Measurements from ENCODE around the gene EIF2AK3. TPM values are rescaled to one million over a fixed set of nuclear protein-coding genes. Genes with fewer than 3 reads are reported as not detected.

EIF2AK3 gene
- polyA plus RNA-seq, 3 donors, result 2.0 to 6.6 (median 2.3) TPM

DNA sequence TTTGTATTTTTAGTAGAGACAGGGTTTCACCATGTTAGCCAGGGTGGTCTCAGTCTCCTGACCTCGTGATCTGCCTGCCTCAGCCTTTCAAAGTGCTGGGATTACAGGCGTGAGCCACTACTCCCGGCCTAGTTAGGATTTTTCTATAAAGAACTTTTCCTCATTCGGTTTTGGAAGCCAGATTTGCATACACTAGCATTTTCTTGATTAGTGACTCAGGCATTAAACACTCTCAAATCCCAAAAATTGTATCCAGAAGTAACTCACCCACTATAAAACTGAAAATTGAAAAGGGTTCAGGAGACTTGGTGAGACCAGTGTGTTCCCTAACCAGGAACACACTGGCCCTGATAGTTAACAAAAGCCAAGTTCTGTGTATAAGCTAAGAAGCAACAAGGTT, 25.2 kb downstream of the EIF2AK3 start:
- no peaks in the 10 kb centered on the region for H3K4me1 ChIP-seq (ENCODE audit: control insufficient read depth in 1 of 2, insufficient read depth in 2 of 2, low read length in 2 of 2)
- no peaks in the 10 kb centered on the region for H3K36me3 ChIP-seq (replicated peaks in 1 of 2; ENCODE audit: control insufficient read depth in 1 of 2, insufficient read depth in 2 of 2, low read length in 2 of 2)
- H3K27me3 ChIP-seq (ENCODE audit: control insufficient read depth in 2 of 2, insufficient read depth in 2 of 2, low read length in 2 of 2), result no peaks in the 10 kb centered on the region
- Mint-ChIP-seq H3K27me3 (ENCODE audit: low read depth in 3 of 3) (no peaks in the 10 kb centered on the region), H3K4me3 (no peak overlapping the region), H3K9me3 (no peaks in the 10 kb centered on the region), H3K27ac (peak overlapping the region in 3 of 7 donors; percentile 20 to 66 (median 21)), H3K4me1 (peaks cover 12% of the 10 kb centered on the region), H3K36me3 (peaks cover 4 to 7% of the 10 kb centered on the region in 2 donors)
- intact Hi-C loops (cut with micrococcal nuclease), result no loop called here
- H3K4me3 ChIP-seq (replicated peaks in 1 of 3; ENCODE audit: low read depth in 2 of 3, low read length in 3 of 3), result no peak overlapping the region
- 94% methylated on average over 3 of the region's 4 CpGs for WGBS (ENCODE audit: insufficient coverage)
- no peak overlapping the region for H3K4me2 ChIP-seq (replicated peaks; ENCODE audit: extremely low read depth, low read length, poor library complexity, severe bottlenecking)
- peaks cover 14% of the 10 kb centered on the region for H3K79me2 ChIP-seq (ENCODE audit: insufficient read depth, low read length)
- H3K27ac ChIP-seq (ENCODE audit: low read depth in 1 of 2, low read length in 2 of 2), result no peak overlapping the region
- TF ChIP-seq, protein P1, sequence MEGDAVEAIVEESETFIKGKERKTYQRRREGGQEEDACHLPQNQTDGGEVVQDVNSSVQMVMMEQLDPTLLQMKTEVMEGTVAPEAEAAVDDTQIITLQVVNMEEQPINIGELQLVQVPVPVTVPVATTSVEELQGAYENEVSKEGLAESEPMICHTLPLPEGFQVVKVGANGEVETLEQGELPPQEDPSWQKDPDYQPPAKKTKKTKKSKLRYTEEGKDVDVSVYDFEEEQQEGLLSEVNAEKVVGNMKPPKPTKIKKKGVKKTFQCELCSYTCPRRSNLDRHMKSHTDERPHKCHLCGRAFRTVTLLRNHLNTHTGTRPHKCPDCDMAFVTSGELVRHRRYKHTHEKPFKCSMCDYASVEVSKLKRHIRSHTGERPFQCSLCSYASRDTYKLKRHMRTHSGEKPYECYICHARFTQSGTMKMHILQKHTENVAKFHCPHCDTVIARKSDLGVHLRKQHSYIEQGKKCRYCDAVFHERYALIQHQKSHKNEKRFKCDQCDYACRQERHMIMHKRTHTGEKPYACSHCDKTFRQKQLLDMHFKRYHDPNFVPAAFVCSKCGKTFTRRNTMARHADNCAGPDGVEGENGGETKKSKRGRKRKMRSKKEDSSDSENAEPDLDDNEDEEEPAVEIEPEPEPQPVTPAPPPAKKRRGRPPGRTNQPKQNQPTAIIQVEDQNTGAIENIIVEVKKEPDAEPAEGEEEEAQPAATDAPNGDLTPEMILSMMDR (IDR thresholded peaks at IDR 0.05), result no peak
- no peak for DNase-seq
- no peaks in the 10 kb centered on the region for H3K9me3 ChIP-seq (replicated peaks in 1 of 2; ENCODE audit: control insufficient read depth in 1 of 2, insufficient read depth in 1 of 2, low read length in 2 of 2)
- H3K9ac ChIP-seq (ENCODE audit: insufficient read depth, low read length, poor library complexity, severe bottlenecking), result no peak overlapping the region
- H4K20me1 ChIP-seq (ENCODE audit: insufficient read depth, low read length), result peaks cover 15% of the 10 kb centered on the region
- H2AFZ ChIP-seq (ENCODE audit: insufficient read depth, low read depth, low read length, poor library complexity, severe bottlenecking), result no peak overlapping the region

DNA sequence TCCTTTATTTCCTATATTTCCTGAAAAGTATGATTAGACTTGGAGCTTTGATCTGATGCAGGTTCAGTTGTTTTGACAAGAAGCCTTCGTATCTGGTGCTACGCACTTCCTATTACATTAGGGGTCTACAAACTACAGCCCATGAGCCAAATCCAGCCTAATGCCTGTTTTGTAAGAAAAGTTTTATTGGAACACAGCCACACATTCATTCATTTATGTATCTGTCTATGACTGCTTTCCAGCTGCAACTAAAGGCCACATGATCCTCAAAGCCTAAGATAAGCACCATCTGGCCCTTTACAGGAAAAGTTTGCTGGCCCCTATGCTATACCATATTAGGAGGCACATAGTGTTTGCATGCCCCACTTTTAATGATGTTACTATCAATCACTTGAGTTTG, 26.0 kb downstream of the EIF2AK3 start:
- peak overlapping the region in 2 of 7 donors; percentile 27 to 81 for H3K27ac Mint-ChIP-seq
- DNase-seq, result no peak
- Histone ChIP-seq H3K9ac (ENCODE audit: insufficient read depth, low read length, poor library complexity, severe bottlenecking) (no peak overlapping the region), H3K36me3 (replicated peaks in 1 of 2; ENCODE audit: control insufficient read depth in 1 of 2, insufficient read depth in 2 of 2, low read length in 2 of 2) (no peaks in the 10 kb centered on the region), H3K27me3 (ENCODE audit: control insufficient read depth in 2 of 2, insufficient read depth in 2 of 2, low read length in 2 of 2) (no peaks in the 10 kb centered on the region), H3K4me1 (ENCODE audit: control insufficient read depth in 1 of 2, insufficient read depth in 2 of 2, low read length in 2 of 2) (no peaks in the 10 kb centered on the region), H3K79me2 (ENCODE audit: insufficient read depth, low read length) (peaks cover 14% of the 10 kb centered on the region), H2AFZ (ENCODE audit: insufficient read depth, low read depth, low read length, poor library complexity, severe bottlenecking) (no peak overlapping the region), H3K4me2 (replicated peaks; ENCODE audit: extremely low read depth, low read length, poor library complexity, severe bottlenecking) (no peak overlapping the region), H3K4me3 (replicated peaks in 1 of 3; ENCODE audit: low read depth in 2 of 3, low read length in 3 of 3) (no peak overlapping the region), H4K20me1 (ENCODE audit: insufficient read depth, low read length) (peaks cover 15% of the 10 kb centered on the region), H3K27ac (ENCODE audit: low read depth in 1 of 2, low read length in 2 of 2) (no peak overlapping the region), H3K9me3 (replicated peaks in 1 of 2; ENCODE audit: control insufficient read depth in 1 of 2, insufficient read depth in 1 of 2, low read length in 2 of 2) (no peaks in the 10 kb centered on the region)
- no peak overlapping the region for H3K4me3 Mint-ChIP-seq
- WGBS (ENCODE audit: insufficient coverage), result no CpG with 5 or more reads among the region's 2 CpGs
- H3K36me3 Mint-ChIP-seq, result peaks cover 6 to 10% of the 10 kb centered on the region in 2 donors
- TF ChIP-seq, protein P1 (IDR thresholded peaks at IDR 0.05), result no peak
- intact Hi-C loops (cut with micrococcal nuclease), result no loop called here
- no peaks in the 10 kb centered on the region for H3K27me3 Mint-ChIP-seq (ENCODE audit: low read depth in 3 of 3)
- peaks cover 12% of the 10 kb centered on the region for H3K4me1 Mint-ChIP-seq
- H3K9me3 Mint-ChIP-seq, result peaks cover 0 to 2% (median 0%) of the 10 kb centered on the region in 7 donors

Measured in CD14-positive monocyte (primary cell).